ENCODE results near the gene NLRP4. TPM values are rescaled to one million over a fixed set of nuclear protein-coding genes. Genes with fewer than 3 reads are reported as not detected.
A peak's percentile ranks its signal among the peaks of the same experiment; 100 is the strongest.

The NLRP4 gene
- not detected in 2 replicates for total RNA-seq

- DNase-seq (ENCODE audit: low read depth, low spot score), result no peak
Measured at GRCh38 chr19:55836340-55836739, at the start of gene NLRP4. NLRP4 (plus strand) TSS chr19:55836540; CDS start chr19:55852081, 15,541 bp downstream.

GRCh38 chr19:55795021-55795420 lies 41.3 kb upstream of the NLRP4 start:
- DNase-seq (ENCODE audit: low read depth, low spot score), result no peak

DNA sequence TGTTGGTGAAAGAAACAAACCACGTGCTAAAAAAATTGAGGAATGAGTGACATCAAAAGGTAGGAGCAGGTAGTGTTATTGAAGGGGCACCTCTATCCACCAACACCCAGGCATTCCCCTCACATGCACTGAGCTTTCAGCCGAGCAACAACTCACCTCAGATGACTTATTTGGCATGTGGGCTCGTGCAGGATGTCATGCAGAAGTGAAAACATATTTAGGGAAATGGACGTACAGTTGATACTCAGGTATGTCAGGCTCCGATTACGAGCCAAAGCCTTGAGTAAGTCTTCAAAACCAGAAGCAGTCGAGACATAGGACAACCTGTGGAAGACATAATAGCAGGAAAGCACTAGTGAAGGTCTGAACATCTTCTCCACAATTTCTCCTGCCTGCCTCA lies 34.9 kb upstream of the NLRP4 start:
- DNase-seq (ENCODE audit: low read depth, low spot score), result no peak

DNA sequence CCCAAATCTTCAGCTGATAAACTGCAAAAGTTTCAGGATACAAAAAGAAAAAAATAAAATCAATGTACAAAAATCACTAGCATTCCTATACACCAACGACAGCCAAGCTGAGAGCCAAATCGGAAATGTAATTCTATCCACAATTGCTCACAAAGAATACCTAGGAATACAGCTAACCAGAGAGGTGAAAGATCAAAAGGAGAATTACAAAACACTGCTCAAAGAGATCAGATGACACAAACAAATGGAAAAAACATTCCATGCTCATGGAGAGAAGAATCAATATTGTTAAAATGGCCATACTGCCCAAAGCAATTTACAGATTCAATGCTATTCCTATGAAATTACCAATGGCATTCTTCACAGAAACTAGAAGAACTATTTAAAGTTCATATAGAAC lies 34.1 kb upstream of the NLRP4 start:
- no peak for DNase-seq (ENCODE audit: low read depth, low spot score)

GRCh38 chr19:55809381-55810058 lies 26.8 kb upstream of the NLRP4 start:
- DNase-seq (ENCODE audit: low read depth, low spot score), result peak; percentile 29

- DNase-seq (ENCODE audit: low read depth, low spot score), result no peak
Measured at GRCh38 chr19:55811340-55811739, 25.0 kb upstream of the NLRP4 start.

- DNase-seq (ENCODE audit: low read depth, low spot score), result no peak
Measured at GRCh38 chr19:55812449-55812848, 23.9 kb upstream of the NLRP4 start.

DNA sequence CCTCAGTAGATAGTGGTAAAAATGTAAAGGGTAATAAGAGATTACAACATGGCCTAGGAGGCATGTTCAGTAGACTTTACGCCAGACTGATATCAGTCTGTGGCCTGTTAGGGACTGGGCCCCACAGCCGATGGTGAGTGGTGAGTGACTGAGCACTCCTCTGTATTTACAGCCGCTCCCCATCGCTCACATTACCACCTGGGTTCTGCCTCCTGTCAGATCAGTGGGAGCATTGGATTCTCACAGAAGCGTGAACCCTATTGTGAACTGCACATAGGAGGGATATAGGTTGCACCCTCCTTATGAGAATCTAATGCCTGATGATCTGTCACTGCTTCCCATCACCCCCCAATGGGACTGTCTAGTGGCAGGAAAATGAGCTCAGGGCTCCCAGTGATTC lies 22.4 kb upstream of the NLRP4 start:
- no peak for DNase-seq (ENCODE audit: low read depth, low spot score)

GRCh38 chr19:55820037-55820436 lies 16.3 kb upstream of the NLRP4 start:
- no peak for DNase-seq (ENCODE audit: low read depth, low spot score)

DNA sequence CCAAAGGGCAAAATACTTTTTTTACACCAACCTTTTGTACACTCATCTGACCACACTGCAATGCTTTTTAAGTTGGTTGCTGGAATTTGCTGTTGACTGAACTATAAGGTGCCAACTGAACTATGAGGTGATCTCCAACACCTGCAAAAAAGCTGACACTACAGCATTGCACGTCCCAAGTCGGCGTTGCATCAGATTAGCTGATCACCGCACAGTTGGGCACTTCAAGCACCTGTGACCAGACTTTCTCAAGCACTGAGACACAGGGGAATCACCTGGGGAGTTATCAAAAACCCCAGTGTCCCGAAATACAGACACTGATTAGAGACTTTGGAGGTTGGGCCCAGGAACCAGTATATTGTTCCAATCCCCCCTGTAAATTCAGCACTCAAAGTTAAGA lies 5.7 kb upstream of the NLRP4 start:
- no peak for DNase-seq (ENCODE audit: low read depth, low spot score)

DNA sequence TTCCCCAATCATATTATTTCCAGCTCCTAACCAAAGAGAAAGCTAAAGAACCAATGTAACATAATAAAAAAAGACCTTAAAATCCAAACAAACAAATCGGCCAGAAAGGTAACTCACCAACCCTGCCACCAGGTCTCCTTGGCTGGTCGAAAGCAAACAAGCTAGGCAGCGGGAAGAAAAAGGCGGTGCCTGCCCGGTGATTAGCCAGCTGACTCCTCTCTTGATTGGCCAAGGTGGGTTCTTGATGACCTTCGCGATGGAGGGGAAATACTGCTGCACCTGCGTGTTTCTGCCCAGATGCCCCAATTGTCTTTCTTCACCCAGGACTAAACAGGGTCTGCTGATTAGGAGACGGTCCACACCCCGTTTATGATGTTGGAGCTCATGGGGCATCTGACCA lies 4.5 kb upstream of the NLRP4 start, which contains the start of gene NLRP11:
Gene NLRP11, minus strand, starts transcription at position 154 of the 400 bp plus-strand sequence. CDS start 13,825 bp downstream, outside the sequence.
- DNase-seq (ENCODE audit: low read depth, low spot score), result no peak

DNA sequence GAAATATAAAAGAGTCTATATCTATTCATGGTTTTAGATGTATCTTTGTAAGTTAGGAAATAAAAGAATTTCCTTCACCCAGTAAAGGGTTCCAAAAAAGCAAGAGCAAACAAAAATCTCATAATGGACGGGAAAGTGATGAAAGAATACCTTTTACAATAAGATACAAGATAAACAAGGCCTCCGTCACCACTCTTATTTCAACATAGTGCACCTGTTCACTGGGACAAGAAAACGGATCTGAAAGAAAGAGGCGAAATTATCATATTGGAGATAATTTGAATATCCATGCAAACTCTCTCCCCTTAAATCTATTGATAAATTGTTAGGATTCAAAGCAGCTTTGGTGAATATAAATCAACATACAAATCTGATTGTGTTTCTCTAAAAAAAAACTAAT lies 3.7 kb upstream of the NLRP4 start:
- no peak for DNase-seq (ENCODE audit: low read depth, low spot score)

GRCh38 chr19:55838251-55838650 lies 1.9 kb downstream of the NLRP4 start:
- DNase-seq (ENCODE audit: low read depth, low spot score), result no peak

GRCh38 chr19:55838906-55839305 lies 2.6 kb downstream of the NLRP4 start:
- no peak for DNase-seq (ENCODE audit: low read depth, low spot score)

DNA sequence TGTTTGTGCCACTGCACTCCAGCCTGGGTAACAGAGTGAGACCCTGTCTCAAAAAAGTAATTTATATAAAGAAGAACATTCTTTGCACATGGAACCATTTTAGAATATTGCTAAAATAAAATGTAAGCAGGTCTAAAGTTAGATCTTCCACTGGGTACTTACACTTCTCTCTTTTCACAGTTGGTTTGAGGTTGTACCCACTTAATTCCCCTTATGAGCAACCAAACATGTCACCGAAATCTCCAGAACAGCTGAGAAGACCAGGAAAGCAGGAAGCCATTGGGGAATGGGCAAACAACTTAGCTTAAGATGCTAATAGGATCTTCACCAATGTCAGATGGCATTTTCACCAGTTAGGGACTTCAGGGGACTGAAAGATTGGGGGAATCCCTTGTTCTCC lies 18.8 kb downstream of the NLRP4 start:
- DNase-seq (ENCODE audit: low read depth, low spot score), result no peak

- no peak for DNase-seq (ENCODE audit: low read depth, low spot score)
Measured at GRCh38 chr19:55857149-55857548, 20.8 kb downstream of the NLRP4 start.

- DNase-seq (ENCODE audit: low read depth, low spot score), result no peak
Measured at GRCh38 chr19:55857974-55858373, 21.6 kb downstream of the NLRP4 start.

GRCh38 chr19:55858401-55858800 lies 22.1 kb downstream of the NLRP4 start:
- no peak for DNase-seq (ENCODE audit: low read depth, low spot score)

- DNase-seq (ENCODE audit: low read depth, low spot score), result no peak
Measured at GRCh38 chr19:55858969-55859368, 22.6 kb downstream of the NLRP4 start.

DNA sequence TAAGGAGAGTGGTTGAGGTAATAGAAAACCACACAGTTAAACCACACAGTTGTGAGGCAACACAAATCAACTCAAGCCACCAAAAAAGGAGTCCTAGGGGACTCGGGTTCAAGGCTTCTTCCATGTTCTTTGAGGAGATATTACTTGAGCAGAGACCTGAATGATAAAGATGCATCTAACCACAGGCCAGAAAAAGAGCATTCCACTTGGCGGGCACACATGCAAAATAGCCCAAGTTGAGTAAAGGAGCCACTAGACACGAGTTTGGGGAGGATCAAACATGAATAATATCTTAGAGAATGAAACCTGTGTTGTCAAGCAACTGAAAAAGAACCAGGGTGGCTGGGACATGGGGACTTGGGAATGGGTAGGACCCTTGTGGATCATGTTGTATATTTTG lies 30.2 kb downstream of the NLRP4 start:
- no peak for DNase-seq (ENCODE audit: low read depth, low spot score)

DNA sequence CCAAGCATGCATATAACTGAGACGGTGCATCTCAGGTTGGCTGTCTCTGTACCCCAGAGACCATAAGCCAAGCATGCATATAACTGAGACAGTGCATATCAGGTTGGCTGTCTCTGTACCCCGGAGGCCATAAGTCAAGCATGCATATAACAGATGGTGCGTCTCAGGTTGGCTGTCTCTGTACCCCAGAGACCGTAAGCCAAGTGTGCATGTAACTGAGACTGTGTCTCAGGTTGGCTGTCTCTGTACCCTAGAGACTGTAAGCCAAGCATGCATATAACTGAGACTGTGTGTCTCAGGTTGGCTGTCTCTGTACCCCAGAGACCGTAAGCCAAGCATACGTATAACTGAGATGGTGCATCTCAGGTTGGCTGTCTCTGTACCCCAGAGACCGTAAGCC lies 30.8 kb downstream of the NLRP4 start:
- no peak for DNase-seq (ENCODE audit: low read depth, low spot score)

- no peak for DNase-seq (ENCODE audit: low read depth, low spot score)
Measured at GRCh38 chr19:55870736-55871135, 34.4 kb downstream of the NLRP4 start.

- no peak for DNase-seq (ENCODE audit: low read depth, low spot score)
Measured at GRCh38 chr19:55877211-55877610, 40.9 kb downstream of the NLRP4 start.

- no peak for DNase-seq (ENCODE audit: low read depth, low spot score)
Measured at GRCh38 chr19:55882626-55883025, 46.3 kb downstream of the NLRP4 start.

All from pulmonary artery endothelial cell (primary cell).